ENCODE measurements around the gene CPOX. TPM values are rescaled to one million over a fixed set of nuclear protein-coding genes. Genes with fewer than 3 reads are reported as not detected.

The CPOX gene
- total RNA-seq, 1 experiment from 2014 or later = 24.7 TPM

DNA sequence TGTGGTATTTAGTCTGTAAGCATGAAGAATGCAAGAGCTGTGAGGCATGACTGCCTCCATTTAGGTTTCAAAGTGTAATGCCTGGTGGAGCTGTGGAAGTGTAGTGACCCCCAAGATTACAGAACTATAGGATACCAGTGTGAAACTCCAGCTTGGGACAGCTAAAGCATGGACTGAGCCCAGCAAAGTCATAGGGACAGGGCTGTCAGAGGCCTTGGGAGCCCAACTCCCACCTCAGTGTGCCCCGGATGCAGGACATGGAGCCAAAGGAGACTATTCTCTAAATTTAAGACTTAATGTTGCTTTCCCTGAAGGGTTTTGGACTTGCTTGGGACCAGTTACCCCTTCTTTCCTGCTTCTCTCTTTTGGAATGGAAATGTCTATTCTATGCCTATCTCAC, 50.8 kb downstream of the CPOX start:
- no peak overlapping the region for H3K4me2 ChIP-seq (ENCODE audit: insufficient read depth, insufficient read length, low read length)
- no peak overlapping the region for H2AK5ac ChIP-seq (ENCODE audit: insufficient read length, low read length)
- H4K5ac ChIP-seq (ENCODE audit: insufficient read length, low read depth, low read length) = no peak overlapping the region
- H3T11ph ChIP-seq (ENCODE audit: low read length) = no peak overlapping the region
- H3K9ac ChIP-seq (ENCODE audit: extremely low read depth, insufficient read length, low read length) = no peak overlapping the region
- no peak overlapping the region for H2BK120ac ChIP-seq (ENCODE audit: low read depth, low read length, poor library complexity, severe bottlenecking)
- TF ChIP-seq, protein P1, sequence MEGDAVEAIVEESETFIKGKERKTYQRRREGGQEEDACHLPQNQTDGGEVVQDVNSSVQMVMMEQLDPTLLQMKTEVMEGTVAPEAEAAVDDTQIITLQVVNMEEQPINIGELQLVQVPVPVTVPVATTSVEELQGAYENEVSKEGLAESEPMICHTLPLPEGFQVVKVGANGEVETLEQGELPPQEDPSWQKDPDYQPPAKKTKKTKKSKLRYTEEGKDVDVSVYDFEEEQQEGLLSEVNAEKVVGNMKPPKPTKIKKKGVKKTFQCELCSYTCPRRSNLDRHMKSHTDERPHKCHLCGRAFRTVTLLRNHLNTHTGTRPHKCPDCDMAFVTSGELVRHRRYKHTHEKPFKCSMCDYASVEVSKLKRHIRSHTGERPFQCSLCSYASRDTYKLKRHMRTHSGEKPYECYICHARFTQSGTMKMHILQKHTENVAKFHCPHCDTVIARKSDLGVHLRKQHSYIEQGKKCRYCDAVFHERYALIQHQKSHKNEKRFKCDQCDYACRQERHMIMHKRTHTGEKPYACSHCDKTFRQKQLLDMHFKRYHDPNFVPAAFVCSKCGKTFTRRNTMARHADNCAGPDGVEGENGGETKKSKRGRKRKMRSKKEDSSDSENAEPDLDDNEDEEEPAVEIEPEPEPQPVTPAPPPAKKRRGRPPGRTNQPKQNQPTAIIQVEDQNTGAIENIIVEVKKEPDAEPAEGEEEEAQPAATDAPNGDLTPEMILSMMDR (conservative IDR thresholded peaks at IDR 0.05) = no peak
- Mint-ChIP-seq H3K9me3 (no peaks in the 10 kb centered on the region), H3K27ac (no peak overlapping the region), H3K4me1 (peaks cover 5 to 6% of the 10 kb centered on the region in 2 experiments), H3K36me3 (ENCODE audit: insufficient read depth in 1 of 3, low read depth in 3 of 3) (no peaks in the 10 kb centered on the region), H3K4me3 (no peak overlapping the region), H3K27me3 (ENCODE audit: low read depth) (no peaks in the 10 kb centered on the region)
- H4K20me1 ChIP-seq (ENCODE audit: control insufficient read depth, insufficient read depth, insufficient read length) = no peaks in the 10 kb centered on the region
- no peaks in the 10 kb centered on the region for H3K79me2 ChIP-seq (ENCODE audit: insufficient read depth, low read length)
- no peak overlapping the region for H4K8ac ChIP-seq (replicated peaks; ENCODE audit: insufficient read length, low read depth, low read length)
- H3K4me1 ChIP-seq (ENCODE audit: insufficient read depth, low read length) = no peaks in the 10 kb centered on the region; the same call in 1 of the 2 replicates
- no peaks in the 10 kb centered on the region for H3K27me3 ChIP-seq (ENCODE audit: insufficient read depth, low read length)
- no peak overlapping the region for H2BK15ac ChIP-seq (ENCODE audit: low read depth, low read length)
- no peaks in the 10 kb centered on the region for H3K23me2 ChIP-seq (ENCODE audit: insufficient read length, low read depth, low read length, poor library complexity, severe bottlenecking)
- no peak overlapping the region for H3K14ac ChIP-seq (ENCODE audit: insufficient read depth, low read length)
- H3K4ac ChIP-seq (ENCODE audit: low read depth, low read length) = no peak overlapping the region
- H3K9me3 ChIP-seq (ENCODE audit: control insufficient read depth, low read depth, low read length) = no peaks in the 10 kb centered on the region
- H2BK5ac ChIP-seq (ENCODE audit: insufficient read length, low read length) = no peak overlapping the region
- no peaks in the 10 kb centered on the region for H3K79me1 ChIP-seq (ENCODE audit: insufficient read depth, low read depth, low read length, poor library complexity, severe bottlenecking)
- H3K23ac ChIP-seq (ENCODE audit: insufficient read length, low read depth, low read length) = no peak overlapping the region
- no CpG with 5 or more reads among the region's 1 CpG for WGBS (ENCODE audit: extremely low coverage, insufficient read length, low lambda C conversion rate)
- H3K56ac ChIP-seq (ENCODE audit: insufficient read length, low read depth, low read length) = no peak overlapping the region
- no peak overlapping the region for H2BK20ac ChIP-seq (ENCODE audit: low read depth, low read length, poor library complexity, severe bottlenecking)
- H2AFZ ChIP-seq (ENCODE audit: low read length) = no peak overlapping the region
- H2BK12ac ChIP-seq (ENCODE audit: insufficient read length, low read depth, low read length) = no peak overlapping the region
- DNase-seq = no peak
- no peak overlapping the region for H3K27ac ChIP-seq (ENCODE audit: insufficient read length, low read depth, low read length)
- no peak overlapping the region for H3K18ac ChIP-seq (ENCODE audit: insufficient read length, low read depth, low read length)
- no peak overlapping the region for H4K91ac ChIP-seq (ENCODE audit: insufficient read length, low read depth, low read length)

Data from H9 (cell line).